ENCODE data around the gene CDK18.

Gene CDK18

GRCh38 chr1:205488074-205488723, 16.3 kb upstream of the CDK18 start (continued):
- TF ChIP-seq ZBTB48 (tag by site-specific recombination; IDR thresholded peaks at IDR 0.05) (peak; percentile 66; the same call in 1 of the 2 replicates), OSR2 (tag by site-specific recombination; IDR thresholded peaks at IDR 0.05) (no peak), ZFHX2 (tag by site-specific recombination; conservative IDR thresholded peaks at IDR 0.05) (no peak), ZNF707 (tag by site-specific recombination; IDR thresholded peaks at IDR 0.05) (no peak), ZNF18 (tag by site-specific recombination; IDR thresholded peaks at IDR 0.05) (no peak), ZNF16 (tag by site-specific recombination; IDR thresholded peaks at IDR 0.05; ENCODE audit: low read depth) (no peak), HIC1 (tag by site-specific recombination; IDR thresholded peaks at IDR 0.05) (no peak), ZNF629 (tag by site-specific recombination; IDR thresholded peaks at IDR 0.05) (no peak), SALL2 (tag by site-specific recombination; IDR thresholded peaks at IDR 0.05; ENCODE audit: borderline replicate concordance) (no peak), ZEB2 (tag by site-specific recombination; IDR thresholded peaks at IDR 0.05) (no peak), ZNF335 (tag by site-specific recombination; conservative IDR thresholded peaks at IDR 0.05) (no peak), ZNF311 (tag by site-specific recombination; IDR thresholded peaks at IDR 0.05; ENCODE audit: borderline replicate concordance) (no peak)

- CTCF ChIA-PET: interaction anchor here (0.6 to 19.2 kb wide), 6 partner anchors 13 to 166 kb away, joined by 4 to 459 read pairs (median 13); no protein-coding TSS in a partner anchor
- no peak for TF ChIP-seq ZNF48 (tag by site-specific recombination; IDR thresholded peaks at IDR 0.05)
- POLR2A ChIA-PET: no interaction called here
- H3K9me3 ChIP-seq (ENCODE audit: control insufficient read depth, insufficient read depth, low read depth, low read length): no peaks in the 10 kb centered on the region
- H3K4me3 ChIP-seq (ENCODE audit: low read depth, low read length): no peak overlapping the region
- peaks cover 16% of the 10 kb centered on the region for H3K4me1 ChIP-seq (ENCODE audit: control insufficient read depth, insufficient read depth, low read length)
- no peak overlapping the region for H3K27ac ChIP-seq (ENCODE audit: extremely low read depth, low read depth, low read length)
- H3K36me3 ChIP-seq (ENCODE audit: control insufficient read depth in 2 of 2, insufficient read depth in 1 of 2, low read length in 2 of 2): no peaks in the 10 kb centered on the region
Observed at GRCh38 chr1:205491794-205492193, 12.7 kb upstream of the CDK18 start.

GRCh38 chr1:205492201-205492667, 12.2 kb upstream of the CDK18 start:
- Histone ChIP-seq H3K4me1 (ENCODE audit: control insufficient read depth, insufficient read depth, low read length) (peaks cover 16% of the 10 kb centered on the region), H3K36me3 (ENCODE audit: control insufficient read depth in 2 of 2, insufficient read depth in 1 of 2, low read length in 2 of 2) (no peaks in the 10 kb centered on the region), H3K27ac (ENCODE audit: extremely low read depth, low read depth, low read length) (no peak overlapping the region), H3K4me3 (ENCODE audit: low read depth, low read length) (no peak overlapping the region), H3K9me3 (ENCODE audit: control insufficient read depth, insufficient read depth, low read depth, low read length) (no peaks in the 10 kb centered on the region)
- ChIA-PET CTCF (interaction anchor here (0.6 to 19.2 kb wide), 7 partner anchors 13 to 166 kb away, joined by 3 to 459 read pairs (median 9); no protein-coding TSS in a partner anchor), POLR2A (interaction anchor here (0.6 kb wide), 1 partner anchor 133 kb away, joined by 3 read pairs; no protein-coding TSS in a partner anchor)
- TF ChIP-seq ZFP41 (tag by site-specific recombination; IDR thresholded peaks at IDR 0.05; ENCODE audit: borderline replicate concordance) (no peak), ZIC2 (tag by site-specific recombination; IDR thresholded peaks at IDR 0.05) (peak; percentile 96), GLIS1 (tag by site-specific recombination; IDR thresholded peaks at IDR 0.05) (peak; percentile 26; the same call in 1 of the 2 replicates), ZNF202 (tag by site-specific recombination; IDR thresholded peaks at IDR 0.05; ENCODE audit: borderline replicate concordance) (no peak)

All from HEK293 (cell line).